H1 (cell line): ENCODE measurements around the gene PROK1. TPM values are rescaled to one million over a fixed set of nuclear protein-coding genes. Genes with fewer than 3 reads are reported as not detected.

Experiments
- CHD1 ChIP-seq: IDR thresholded peaks from 2 replicates; pipeline ENCODE4 v1.6.1; 2012; ENCODE audit warnings: low read depth, low read length, improper control_type of control experiment
- CTBP2 ChIP-seq: IDR thresholded peaks from 2 replicates; pipeline ENCODE4 v1.7.0; 2011; ENCODE audit warnings: borderline replicate concordance, mild to moderate bottlenecking, moderate library complexity, mixed read lengths, low read length; ENCODE audit not compliant: insufficient read depth, insufficient read length
- PHF8 ChIP-seq: fragments of 200-600 bp; sonication (generic); conservative IDR thresholded peaks from 2 replicates; pipeline ENCODE4 v1.7.1; 2012; ENCODE audit warnings: low read depth, mild to moderate bottlenecking, inconsistent platforms, low read length, moderate library complexity
- polyA plus RNA-seq, 7 experiments: library from polyadenylated mRNA; depleted of rRNA in 3 of 7; stranded (reverse) in 5 of 7; unstranded in 2 of 7; fragments of >200 nt in 5 of 7; fragments of 200-250 nt in 2 of 7; gene quantifications; 1 replicate in 5 of 7; 2 replicates in 1 of 7; 4 replicates in 1 of 7; pipeline versions ENCODE4 v1.2.1 to v1.2.3, GENCODE V29; 2011 to 2013; ENCODE audit warnings: missing spikeins in 2 of 7, mixed read lengths in 2 of 7
- total RNA-seq: library from RNA; stranded (reverse); fragmentation: NEBNext Ultra II Directional; extraction: Animal tissue kit (Norgen Biotek cat#: 25700); gene quantifications from 2 replicates; pipeline ENCODE4 v1.2.1, GENCODE V29; 2021

The PROK1 gene
- total and polyA plus RNA-seq, 2 of the 8 experiments (the other 6 are each of a cell fraction or from before 2014, with no cell fraction given), result 0.12 TPM; not detected in 1

GRCh38 chr1:110424699-110425611 lies 26.0 kb upstream of the PROK1 start (continued):
- TF ChIP-seq CHD1, result no peak
- TF ChIP-seq CTBP2, result no peak
- no peak for TF ChIP-seq PHF8
